Thymus (tissue), 11 donors: ENCODE measurements around the gene EHHADH. TPM values are rescaled to one million over a fixed set of nuclear protein-coding genes. Genes with fewer than 3 reads are reported as not detected.

ENCODE experiments used
- DNase-seq, 9 donors: peaks; one replicate each; pipeline ENCODE4 v3.0.0-alpha.2; 2013; ENCODE audit warnings: low spot score in 9 of 9, low read depth in 6 of 9, missing footprints in 1 of 9
- H3K27ac ChIP-seq, 2 donors: one replicate each; pipeline ENCODE4 v1.5.1; 2013; ENCODE audit warnings: control low read depth in 1 of 2, low read depth in 1 of 2, low read length in 1 of 2, mild to moderate bottlenecking in 1 of 2, moderate library complexity in 1 of 2
- H3K27me3 ChIP-seq, 2 donors: one replicate each; pipeline ENCODE4 v1.5.1; 2013; ENCODE audit warnings: low read length in 1 of 2; ENCODE audit not compliant: control insufficient read depth in 2 of 2, insufficient read depth in 1 of 2
- H3K36me3 ChIP-seq, 2 donors: one replicate each; pipeline ENCODE4 v1.5.1; 2013; ENCODE audit warnings: low read length in 1 of 2, mild to moderate bottlenecking in 1 of 2, moderate library complexity in 1 of 2; ENCODE audit not compliant: control insufficient read depth in 2 of 2, insufficient read depth in 2 of 2
- H3K4me1 ChIP-seq, 2 donors: one replicate each; pipeline ENCODE4 v1.5.1; 2013; ENCODE audit warnings: low read length in 2 of 2; ENCODE audit not compliant: control insufficient read depth in 2 of 2, insufficient read depth in 2 of 2
- H3K4me3 ChIP-seq, 2 donors: one replicate each; pipeline ENCODE4 v1.5.1; 2013; ENCODE audit warnings: low read length in 2 of 2, control low read depth in 1 of 2, mild to moderate bottlenecking in 1 of 2
- H3K9me3 ChIP-seq, 2 donors: one replicate each; pipeline ENCODE4 v1.5.1; 2013; ENCODE audit warnings: low read length in 1 of 2, mild to moderate bottlenecking in 1 of 2; ENCODE audit not compliant: control insufficient read depth in 2 of 2, insufficient read depth in 1 of 2
- WGBS: extraction: QIAGEN DNeasy Blood & Tissue Kit; methylation state at CpG from one replicate; pipeline ENCODE4 v1.1.7; 2013; 5-methylcytosine and 5-hydroxymethylcytosine counted together
- polyA plus RNA-seq: library from polyadenylated mRNA; stranded (reverse); fragments of 200-250 nt; gene quantifications from one replicate; pipeline ENCODE4 v1.2.3, GENCODE V29; 2013
- total RNA-seq: library from RNA; stranded (reverse); fragments of 120-200 nt; gene quantifications from one replicate; pipeline ENCODE4 v1.2.4, GENCODE V29; 2013
- donor health status: healthy.

EHHADH gene
- total and polyA plus RNA-seq, 2 donors = 3.3 to 3.6 TPM

DNA sequence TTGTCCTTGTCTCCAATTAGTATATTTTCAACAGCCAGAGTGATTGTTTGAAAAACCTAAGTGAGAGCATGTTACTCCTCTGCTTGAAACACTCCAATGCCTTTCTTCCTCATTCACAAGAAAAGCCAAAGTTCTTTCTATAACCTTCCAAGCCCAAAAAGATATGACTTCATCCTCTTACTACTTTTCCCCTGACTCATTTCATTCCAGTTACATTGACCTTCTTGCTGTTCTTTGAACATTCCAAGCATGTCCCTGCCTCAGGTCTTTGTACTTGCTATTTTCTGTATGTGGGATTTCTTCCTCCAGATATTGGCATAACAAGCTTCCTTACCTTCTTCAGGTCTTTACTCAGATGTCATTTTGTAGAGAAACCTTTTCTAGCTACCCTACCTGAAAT, 28.3 kb downstream of the EHHADH start:
- H3K4me3 ChIP-seq = no peak overlapping the region
- no peak overlapping the region for H3K27ac ChIP-seq
- no peak for DNase-seq
- no peaks in the 10 kb centered on the region for H3K27me3 ChIP-seq
- no peaks in the 10 kb centered on the region for H3K9me3 ChIP-seq
- no peaks in the 10 kb centered on the region for H3K36me3 ChIP-seq
- no peaks in the 10 kb centered on the region for H3K4me1 ChIP-seq

- no peak for DNase-seq
- H3K4me3 ChIP-seq = no peak overlapping the region
- H3K36me3 ChIP-seq = no peaks in the 10 kb centered on the region
- no peaks in the 10 kb centered on the region for H3K9me3 ChIP-seq
- no peak overlapping the region for H3K27ac ChIP-seq
- H3K4me1 ChIP-seq = no peaks in the 10 kb centered on the region
- 96% methylated on average over 1 of the region's 1 CpG for WGBS
- no peaks in the 10 kb centered on the region for H3K27me3 ChIP-seq
Measured at GRCh38 chr3:185225080-185225479, 28.8 kb downstream of the EHHADH start.

- no peaks in the 10 kb centered on the region for H3K27me3 ChIP-seq
- DNase-seq = no peak
- no peaks in the 10 kb centered on the region for H3K36me3 ChIP-seq
- no peak overlapping the region for H3K27ac ChIP-seq
- no peak overlapping the region for H3K4me3 ChIP-seq
- H3K4me1 ChIP-seq = no peaks in the 10 kb centered on the region
- H3K9me3 ChIP-seq = no peaks in the 10 kb centered on the region
Measured at GRCh38 chr3:185221203-185221602, 32.6 kb downstream of the EHHADH start.

GRCh38 chr3:185216607-185216958, 37.3 kb downstream of the EHHADH start:
- Histone ChIP-seq H3K4me1 (no peaks in the 10 kb centered on the region), H3K36me3 (no peaks in the 10 kb centered on the region), H3K4me3 (no peak overlapping the region), H3K9me3 (no peaks in the 10 kb centered on the region), H3K27ac (peak overlapping the region in 1 of 2 donors; percentile 38), H3K27me3 (no peaks in the 10 kb centered on the region)
- 91% methylated on average over 3 of the region's 3 CpGs for WGBS
- DNase-seq = no peak

DNA sequence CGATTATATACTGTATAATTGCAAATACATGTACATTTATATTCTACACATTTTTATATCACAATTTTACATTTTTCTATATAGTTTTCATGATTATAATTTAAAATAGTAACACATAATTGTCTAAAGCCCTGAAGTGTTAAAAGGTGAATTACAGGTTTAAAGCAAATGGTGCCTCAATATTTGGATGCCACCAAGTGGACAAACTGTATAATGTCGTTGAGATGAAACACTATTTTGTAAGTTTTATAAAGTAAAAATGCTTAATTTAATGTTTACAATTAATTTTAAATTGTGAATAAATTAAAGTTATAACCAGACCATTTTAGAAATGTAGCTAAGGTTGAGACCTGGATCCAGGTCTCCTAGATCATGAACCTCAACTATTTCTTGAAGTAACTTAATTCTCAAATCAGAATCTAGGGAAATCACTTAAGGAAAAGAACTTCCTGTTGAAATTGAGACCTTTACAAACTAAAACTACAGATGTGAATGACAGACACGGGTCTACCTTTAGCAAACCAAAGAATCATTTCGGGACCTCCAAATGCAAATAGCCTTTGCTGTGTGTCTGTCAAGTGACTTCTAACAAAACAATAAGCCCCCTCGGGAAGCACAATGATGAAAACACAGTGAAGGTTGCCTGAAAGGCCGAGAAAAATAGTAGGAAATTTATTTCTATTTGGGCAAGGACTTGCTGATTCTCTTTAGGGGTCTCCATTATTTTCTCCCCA, 37.8 kb downstream of the EHHADH start:
- Histone ChIP-seq H3K4me1 (no peaks in the 10 kb centered on the region), H3K27ac (peak overlapping the region in 1 of 2 donors; percentile 38), H3K4me3 (no peak overlapping the region), H3K27me3 (no peaks in the 10 kb centered on the region), H3K36me3 (no peaks in the 10 kb centered on the region), H3K9me3 (no peaks in the 10 kb centered on the region)
- peak in 1 of 9 donors; percentile 18 for DNase-seq
- WGBS = 48% methylated on average over 6 of the region's 6 CpGs

DNA sequence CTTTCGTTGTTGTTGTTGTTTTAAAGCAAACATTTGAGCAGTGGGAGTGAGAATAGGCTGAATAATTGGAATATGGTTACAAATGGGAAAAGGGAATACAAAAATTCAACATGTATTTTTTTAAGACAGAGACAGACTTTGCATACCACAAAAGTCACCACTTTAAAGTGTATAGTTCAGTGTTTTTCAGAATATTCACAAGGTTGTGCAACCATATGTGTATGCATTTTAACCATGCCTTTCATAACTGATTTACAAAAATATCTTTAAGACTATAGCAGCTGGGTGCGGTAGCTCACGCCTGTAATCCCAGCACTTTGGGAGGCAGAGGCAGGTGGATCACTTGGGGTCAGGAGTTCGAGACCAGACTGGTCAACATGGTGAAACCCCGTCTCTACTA, 41.3 kb downstream of the EHHADH start:
- Histone ChIP-seq H3K27ac (no peak overlapping the region), H3K4me1 (no peaks in the 10 kb centered on the region), H3K9me3 (no peaks in the 10 kb centered on the region), H3K27me3 (no peaks in the 10 kb centered on the region), H3K4me3 (no peak overlapping the region), H3K36me3 (no peaks in the 10 kb centered on the region)
- WGBS = 97% methylated on average over 5 of the region's 5 CpGs
- DNase-seq = no peak

DNA sequence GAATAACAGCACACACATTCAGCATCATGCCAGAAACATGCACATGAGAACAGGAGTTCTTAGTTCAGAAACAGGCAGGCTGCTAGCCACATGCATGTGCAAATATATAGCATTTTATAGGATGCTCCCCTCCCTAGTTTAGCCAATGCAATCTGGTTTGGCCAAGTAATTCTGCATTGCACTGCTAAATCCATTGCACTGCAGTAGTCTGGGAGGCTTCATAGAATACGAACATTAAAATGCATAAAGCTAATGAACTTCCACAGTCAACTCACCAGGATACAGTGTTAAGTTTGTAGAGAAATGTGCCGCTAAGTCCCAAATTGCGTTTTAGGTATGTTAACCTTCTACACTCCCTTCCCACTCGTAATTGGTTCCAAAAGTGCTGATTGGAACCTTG, 41.8 kb downstream of the EHHADH start:
- no peaks in the 10 kb centered on the region for H3K9me3 ChIP-seq
- H3K27ac ChIP-seq = no peak overlapping the region
- no peak overlapping the region for H3K4me3 ChIP-seq
- H3K36me3 ChIP-seq = no peaks in the 10 kb centered on the region
- 99% methylated on average over 4 of the region's 4 CpGs for WGBS
- H3K27me3 ChIP-seq = no peaks in the 10 kb centered on the region
- no peak for DNase-seq
- no peaks in the 10 kb centered on the region for H3K4me1 ChIP-seq

GRCh38 chr3:185210621-185211142, 43.2 kb downstream of the EHHADH start:
- Histone ChIP-seq H3K9me3 (no peaks in the 10 kb centered on the region), H3K27ac (no peak overlapping the region)
- 97% methylated on average over 4 of the region's 4 CpGs for WGBS

DNA sequence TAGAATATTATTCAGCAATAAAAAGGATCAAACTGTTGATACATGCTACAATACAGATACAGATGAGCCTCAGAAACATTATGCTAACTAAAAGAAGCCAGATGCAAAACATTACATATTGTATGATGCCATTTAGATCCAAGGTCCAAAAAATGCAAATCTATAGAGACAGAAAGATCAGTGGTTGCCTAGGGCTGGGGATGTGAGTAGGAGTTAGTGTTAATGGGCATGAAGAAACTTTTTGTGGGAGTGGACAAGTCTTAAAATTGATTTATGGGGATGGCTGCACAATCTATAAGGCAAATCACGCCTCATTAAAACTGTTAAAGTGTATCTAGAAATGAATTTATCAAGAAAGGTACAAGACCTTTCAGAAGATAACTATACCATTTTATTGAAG, 45.0 kb downstream of the EHHADH start:
- WGBS = 95% methylated on average over 1 of the region's 1 CpG
- no peaks in the 10 kb centered on the region for H3K27me3 ChIP-seq
- H3K9me3 ChIP-seq = no peaks in the 10 kb centered on the region
- H3K4me1 ChIP-seq = no peaks in the 10 kb centered on the region
- no peak overlapping the region for H3K27ac ChIP-seq
- no peak overlapping the region for H3K4me3 ChIP-seq
- H3K36me3 ChIP-seq = no peaks in the 10 kb centered on the region
- no peak for DNase-seq

More at GRCh38 chr3:185210621-185211142, 43.2 kb downstream of the EHHADH start:
- no peak overlapping the region for H3K4me3 ChIP-seq
- no peaks in the 10 kb centered on the region for H3K27me3 ChIP-seq
- no peaks in the 10 kb centered on the region for H3K36me3 ChIP-seq
- H3K4me1 ChIP-seq = no peaks in the 10 kb centered on the region
- no peak for DNase-seq
